Esophagus muscularis mucosa (tissue), 4 donors: ENCODE results near the gene DAZAP1.

Source experiments
- EP300 ChIP-seq: sonication (generic); formaldehyde crosslinking; IDR thresholded peaks from one replicate; pipeline ENCODE4 v1.6.1; 2017; ENCODE audit warnings: antibody characterized with exemption
- POLR2A ChIP-seq: fragments of 450-650 bp; IDR thresholded peaks from one replicate; pipeline ENCODE4 v1.6.1; 2017; ENCODE audit warnings: antibody characterized with exemption, moderate library complexity, mild to moderate bottlenecking, low read depth
- POLR2AphosphoS5 ChIP-seq, 2 donors: sonication (generic); formaldehyde crosslinking; IDR thresholded peaks; one replicate each; pipeline ENCODE4 v1.6.1; 2017; ENCODE audit warnings: antibody characterized with exemption in 2 of 2
- TF ChIP-seq, protein P1 (sequence below), 3 experiments: fragments of 200-600 bp in 2 of 3; fragments of 450-650 bp in 1 of 3; sonication (generic) in 2 of 3; IDR thresholded peaks; one replicate each; pipeline ENCODE4 v1.5.1; 2017 to 2019; ENCODE audit warnings: antibody characterized with exemption in 3 of 3, mild to moderate bottlenecking in 2 of 3, moderate library complexity in 1 of 3

DNA sequence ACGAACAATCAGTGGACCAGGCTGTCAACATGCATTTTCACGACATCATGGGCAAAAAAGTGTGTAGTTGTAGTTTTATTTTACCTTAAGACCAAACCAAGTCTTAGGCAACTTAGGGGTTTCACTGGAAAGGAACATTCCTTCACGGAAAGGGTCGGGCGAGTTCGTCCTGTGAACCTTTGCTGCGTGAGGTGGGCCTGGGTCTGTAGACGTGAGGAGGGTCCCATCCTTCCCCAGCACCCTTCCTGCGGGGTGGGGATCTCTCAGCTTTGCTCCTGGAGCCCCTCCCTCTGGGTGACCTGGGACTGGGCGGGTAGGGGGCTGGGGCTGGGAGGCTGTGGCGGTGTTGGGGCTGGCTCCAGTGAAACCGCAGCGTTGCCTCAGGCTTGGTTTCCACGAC, 18.5 kb downstream of the DAZAP1 start:
- TF ChIP-seq, protein P1, sequence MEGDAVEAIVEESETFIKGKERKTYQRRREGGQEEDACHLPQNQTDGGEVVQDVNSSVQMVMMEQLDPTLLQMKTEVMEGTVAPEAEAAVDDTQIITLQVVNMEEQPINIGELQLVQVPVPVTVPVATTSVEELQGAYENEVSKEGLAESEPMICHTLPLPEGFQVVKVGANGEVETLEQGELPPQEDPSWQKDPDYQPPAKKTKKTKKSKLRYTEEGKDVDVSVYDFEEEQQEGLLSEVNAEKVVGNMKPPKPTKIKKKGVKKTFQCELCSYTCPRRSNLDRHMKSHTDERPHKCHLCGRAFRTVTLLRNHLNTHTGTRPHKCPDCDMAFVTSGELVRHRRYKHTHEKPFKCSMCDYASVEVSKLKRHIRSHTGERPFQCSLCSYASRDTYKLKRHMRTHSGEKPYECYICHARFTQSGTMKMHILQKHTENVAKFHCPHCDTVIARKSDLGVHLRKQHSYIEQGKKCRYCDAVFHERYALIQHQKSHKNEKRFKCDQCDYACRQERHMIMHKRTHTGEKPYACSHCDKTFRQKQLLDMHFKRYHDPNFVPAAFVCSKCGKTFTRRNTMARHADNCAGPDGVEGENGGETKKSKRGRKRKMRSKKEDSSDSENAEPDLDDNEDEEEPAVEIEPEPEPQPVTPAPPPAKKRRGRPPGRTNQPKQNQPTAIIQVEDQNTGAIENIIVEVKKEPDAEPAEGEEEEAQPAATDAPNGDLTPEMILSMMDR (IDR thresholded peaks at IDR 0.05) = no peak
- TF ChIP-seq POLR2AphosphoS5 (IDR thresholded peaks at IDR 0.05) (no peak), POLR2A (no peak), EP300 (no peak)
